Panc1 (cell line): Measurements from ENCODE around the gene VPS37B. TPM values are rescaled to one million over a fixed set of nuclear protein-coding genes. Genes with fewer than 3 reads are reported as not detected.

ENCODE experiments used
- ATAC-seq: fragments of 200-7000 bp; cut with Tn5 transposase; 2 replicates; pipeline ENCODE4 v1.9.1; 2020; ENCODE audit warnings: mild to moderate bottlenecking, moderate library complexity
- BruUV-seq: library from RNA; stranded (reverse); fragments of 400-500 nt; replicated peaks from 2 replicates; lab custom pipeline; 2021; lab: Mats Ljungman, UMichigan
- CTCF ChIA-PET: fragments of 300-600 bp; sonication (Branson Sonifier 250); formaldehyde crosslinking; loops from one replicate; lab custom pipeline; 2022; ENCODE audit warnings: antibody characterized with exemption; lab: Charles Lee
- POLR2A ChIA-PET: fragments of 300-600 bp; sonication (Branson Sonifier 250); formaldehyde crosslinking; loops from one replicate; lab custom pipeline; 2022; ENCODE audit warnings: antibody characterized with exemption; lab: Charles Lee
- DNase-seq: peaks from one replicate; pipeline ENCODE4 v3.0.0-alpha.2; 2010; ENCODE audit warnings: low read depth, low spot score
- H3K27ac ChIP-seq: 2 replicates; pipeline ENCODE4 v1.5.1; 2011; ENCODE audit warnings: mild to moderate bottlenecking, low read length, inconsistent platforms
- H3K27me3 ChIP-seq: fragments of 200-500 bp; sonication (Bioruptor generic); 2 replicates; pipeline ENCODE4 v1.6.0; 2014; ENCODE audit warnings: low read length, inconsistent platforms; ENCODE audit not compliant: control insufficient read depth, insufficient read depth
- H3K36me3 ChIP-seq: fragments of 200-500 bp; sonication (Bioruptor generic); 2 replicates; pipeline ENCODE4 v1.5.1; 2014; ENCODE audit warnings: inconsistent platforms, mild to moderate bottlenecking, low read length, moderate library complexity; ENCODE audit not compliant: control insufficient read depth, insufficient read depth
- H3K4me1 ChIP-seq: 2 replicates; pipeline ENCODE4 v1.5.1; 2011; ENCODE audit warnings: inconsistent platforms, mild to moderate bottlenecking, low read length, moderate library complexity; ENCODE audit not compliant: control insufficient read depth, insufficient read depth
- H3K4me3 ChIP-seq, 2 experiments: 2 replicates each; pipeline ENCODE4 v1.5.1; 2011 to 2012; ENCODE audit warnings: low read depth in 2 of 2, low read length in 2 of 2, mild to moderate bottlenecking in 2 of 2, inconsistent platforms in 1 of 2, moderate library complexity in 1 of 2
- H3K9me3 ChIP-seq: fragments of 200-500 bp; sonication (Bioruptor generic); 2 replicates; pipeline ENCODE4 v1.5.1; 2014; ENCODE audit warnings: low read depth, mild to moderate bottlenecking, inconsistent platforms, low read length, moderate library complexity; ENCODE audit not compliant: control insufficient read depth, insufficient read depth
- CTCF ChIP-seq: fragments of 450-650 bp; IDR thresholded peaks from 2 replicates; pipeline ENCODE4 v1.5.1; 2017; ENCODE audit warnings: mild to moderate bottlenecking
- POLR2AphosphoS5 ChIP-seq: IDR thresholded peaks from 2 replicates; pipeline ENCODE4 v1.6.1; 2012; ENCODE audit warnings: mild to moderate bottlenecking, low read depth, low read length, moderate library complexity
- REST ChIP-seq, 2 experiments: IDR thresholded peaks; 2 replicates each; pipeline ENCODE4 v1.6.1; 2011 to 2012; ENCODE audit warnings: low read depth in 2 of 2, control low read depth in 1 of 2, low read length in 1 of 2, mild to moderate bottlenecking in 1 of 2, moderate library complexity in 1 of 2; ENCODE audit not compliant: insufficient read depth in 1 of 2
- SIN3A ChIP-seq: IDR thresholded peaks from 2 replicates; pipeline ENCODE4 v1.6.1; 2012; ENCODE audit warnings: low read depth, mild to moderate bottlenecking, low read length, moderate library complexity, borderline replicate concordance; ENCODE audit not compliant: insufficient read depth
- TCF7L2 ChIP-seq: IDR thresholded peaks from 2 replicates; pipeline ENCODE4 v1.6.1; 2011; ENCODE audit warnings: mild to moderate bottlenecking, low read depth, low read length, inconsistent platforms
- in situ Hi-C: cut with HindIII; loops from 2 replicates; pipeline ENCODE4 v1.10.0; 2016; ENCODE audit warnings: low sequenced_read_pairs, low pct_unique_long_range_greater_than_20kb
- intact Hi-C: fragments of 100-400 bp; cut with micrococcal nuclease; formaldehyde crosslinking; loops from one replicate; pipeline ENCODE4 v1.10.0; 2022; ENCODE audit not compliant: unreplicated experiment
- total RNA-seq: library from RNA; stranded (reverse); gene quantifications from one replicate; pipeline ENCODE4 v1.2.1, GENCODE V29; 2021; ENCODE audit not compliant: unreplicated experiment

Gene VPS37B
- total RNA-seq, 1 experiment from 2014 or later = 76.7 TPM

- Histone ChIP-seq H3K36me3 (no peaks in the 10 kb centered on the region; the same call in 1 of the 2 replicates), H3K27ac (0 out of 2 replicates have a peak overlapping the region, but pooled peaks have one; percentile 44), H3K27me3 (no peaks in the 10 kb centered on the region), H3K9me3 (no peaks in the 10 kb centered on the region), H3K4me3 (no peak overlapping the region), H3K4me1 (peaks cover 34% of the 10 kb centered on the region)
- POLR2A ChIA-PET = no interaction called here
- in situ Hi-C loops (no loop called here), intact Hi-C loops (loop anchor here (2.0 kb wide), 1 partner anchor 99 kb away; no protein-coding TSS in a partner anchor)
- ATAC-seq (no peak), DNase-seq (no peak)
- TF ChIP-seq POLR2AphosphoS5 (no peak), SIN3A (0 out of 2 replicates have a peak, but pooled peaks have one; percentile 16)
- CTCF ChIA-PET = interaction anchor here (0.7 to 3.2 kb wide), 6 partner anchors 20 to 123 kb away, joined by 4 to 21 read pairs (median 6); no protein-coding TSS in a partner anchor
- no TSS peak for BruUV-seq
These were observed 36.5 kb downstream of the VPS37B start for GRCh38 chr12:122859303-122860039.

- in situ Hi-C loops = no loop called here
These were observed 37.2 kb downstream of the VPS37B start for GRCh38 chr12:122858591-122859302.

More at GRCh38 chr12:122858591-122859302, 37.2 kb downstream of the VPS37B start:
- Histone ChIP-seq H3K27me3 (no peaks in the 10 kb centered on the region), H3K4me3 (no peak overlapping the region), H3K36me3 (no peaks in the 10 kb centered on the region; the same call in 1 of the 2 replicates), H3K4me1 (peaks cover 33% of the 10 kb centered on the region), H3K27ac (no peak overlapping the region), H3K9me3 (no peaks in the 10 kb centered on the region)
- TF ChIP-seq REST (IDR thresholded peaks at IDR 0.05; ENCODE audit: insufficient read depth in 1 of 2, low read depth in 2 of 2, low read length in 1 of 2) (no peak), TCF7L2 (no peak), POLR2AphosphoS5 (no peak), CTCF (no peak), SIN3A (no peak)
- CTCF ChIA-PET = interaction anchor here (0.7 to 0.8 kb wide), 2 partner anchors 99 to 112 kb away, joined by 4 read pairs; no protein-coding TSS in a partner anchor
- POLR2A ChIA-PET = interaction anchor here (0.6 kb wide), 1 partner anchor 45 kb away, joined by 5 read pairs; no protein-coding TSS in a partner anchor
- no TSS peak for BruUV-seq
- ATAC-seq (no peak), DNase-seq (no peak)
- intact Hi-C loops = no loop called here
